Hematopoietic multipotent progenitor cell treated with erythropoietin and hydrocortisone succinate and interleukin-3 and kit ligand, for 15 days (in vitro differentiated cells): ENCODE measurements around the gene RSPO4.
"Not testable (repeated sequence)": the region's sequence is repeated elsewhere in the genome, so short reads cannot be mapped to it uniquely, and the experiment has no call there.

Experiments
- DNase-seq: peaks from one replicate; pipeline ENCODE4 v3.0.0-alpha.2; 2015; ENCODE audit warnings: low spot score

RSPO4 gene

DNA sequence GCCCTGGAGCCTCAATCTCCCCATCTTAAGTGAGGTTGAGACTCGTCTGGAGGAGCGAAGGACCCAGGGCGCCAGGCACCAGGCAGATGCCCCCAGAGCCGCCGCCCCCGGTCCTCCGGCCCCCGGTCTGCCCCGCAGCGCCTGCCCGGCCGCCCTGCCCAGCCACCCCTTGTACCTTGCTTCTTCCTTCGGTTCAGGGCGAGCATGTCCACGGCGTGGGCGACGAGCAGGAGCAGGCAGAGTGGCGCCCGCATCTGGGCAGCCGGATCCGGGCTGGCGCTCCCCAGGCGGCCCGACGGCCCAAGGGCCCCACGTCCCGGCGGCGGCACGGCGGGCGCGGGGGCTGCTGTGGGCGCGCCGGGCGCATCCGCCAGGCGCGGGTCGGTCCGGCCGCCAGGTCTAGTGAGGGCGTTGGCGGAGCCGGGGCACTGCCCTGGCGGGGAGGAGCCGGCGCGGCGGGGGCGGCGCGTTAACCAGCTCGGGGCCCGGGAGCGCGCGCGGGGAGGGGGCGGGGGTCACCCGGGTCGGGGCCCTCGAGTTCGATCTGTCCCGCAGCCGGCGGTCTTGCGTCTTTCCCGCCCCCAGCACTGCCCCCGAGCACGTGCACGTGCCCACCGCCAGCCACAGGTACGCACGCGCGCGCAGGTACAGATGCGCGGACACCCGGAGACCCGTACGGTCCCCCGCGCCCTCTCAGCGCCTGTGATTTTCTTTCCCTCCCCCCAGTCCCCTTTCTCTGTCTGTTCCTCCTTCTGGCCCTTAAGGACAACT, at the start of gene RSPO4:
RSPO4 (minus strand) TSS at position 401 of the 771 bp plus-strand sequence; CDS start at position 254, 147 bp downstream.
- DNase-seq, result no peak

DNA sequence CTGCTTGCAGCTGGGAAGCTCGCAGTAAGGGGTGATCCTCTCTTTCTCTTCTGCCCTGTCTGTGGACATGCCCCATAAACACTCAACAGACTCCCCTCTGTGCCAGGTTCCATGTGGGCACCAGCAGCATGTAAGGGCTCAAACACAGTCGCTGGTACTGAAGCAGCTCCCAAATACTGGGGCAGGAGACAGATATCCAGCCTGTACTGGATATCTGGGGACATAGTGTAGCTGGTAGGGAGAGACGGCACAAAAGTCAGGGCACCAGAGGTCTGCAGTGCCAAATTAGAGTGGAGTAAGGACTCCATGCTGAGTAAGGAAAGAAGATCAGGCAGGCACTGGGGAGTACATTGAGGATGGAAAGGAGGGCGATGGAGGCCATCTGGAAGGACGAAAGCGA, 48.3 kb upstream of the RSPO4 start:
- no peak for DNase-seq

DNA sequence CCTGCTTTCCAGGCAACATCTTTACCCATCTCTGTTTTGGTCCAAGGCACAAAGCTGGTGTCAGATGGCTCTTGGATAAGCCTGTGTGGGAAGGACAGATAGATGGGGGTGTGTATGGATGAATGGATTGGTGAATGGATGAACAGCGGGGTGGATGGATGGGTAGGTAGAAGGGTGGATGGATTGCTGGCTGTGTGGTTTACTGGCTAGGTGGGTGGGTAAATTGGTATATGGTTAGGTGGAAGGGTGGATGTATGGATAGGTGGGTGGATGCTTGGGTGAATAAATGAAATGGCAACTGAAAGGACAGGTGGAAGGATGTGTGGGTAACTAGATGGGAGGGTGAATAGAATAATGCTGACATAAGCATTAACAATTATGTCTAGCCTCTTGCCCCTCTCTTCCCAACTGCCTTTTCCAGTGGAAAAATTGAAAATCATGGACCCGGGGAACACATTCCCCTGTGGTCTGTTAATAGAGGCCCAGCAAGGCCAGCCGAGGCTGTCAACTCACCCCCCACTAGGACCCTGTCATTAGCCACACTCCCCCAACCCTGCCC, 43.8 kb upstream of the RSPO4 start:
- no peak for DNase-seq

DNA sequence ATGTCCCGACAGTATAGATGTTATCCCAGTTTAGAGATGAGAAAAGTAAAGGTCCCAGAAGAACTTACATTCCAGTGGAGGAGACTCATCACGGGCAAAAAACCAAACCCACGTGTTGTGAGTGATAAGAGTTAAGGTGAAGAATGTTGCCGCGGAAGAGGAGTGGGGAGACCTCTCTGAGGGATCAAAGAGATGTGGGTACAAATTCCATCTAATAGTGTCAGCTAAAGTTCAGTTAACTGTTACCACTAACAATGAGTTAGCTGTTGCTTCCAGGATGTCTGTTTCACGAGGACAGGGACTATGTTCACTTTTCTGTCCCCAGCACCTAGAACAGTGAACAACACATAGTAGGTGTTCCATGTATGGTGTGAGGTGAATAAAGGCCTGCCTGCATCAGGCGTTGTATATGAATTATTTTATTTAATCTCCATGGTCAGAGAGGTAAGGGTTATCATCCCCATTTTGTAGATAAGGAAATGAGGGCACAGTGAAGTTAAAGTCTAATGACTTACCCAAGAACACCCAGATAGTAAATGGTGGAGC, 39.8 kb upstream of the RSPO4 start:
- DNase-seq, result no peak

DNA sequence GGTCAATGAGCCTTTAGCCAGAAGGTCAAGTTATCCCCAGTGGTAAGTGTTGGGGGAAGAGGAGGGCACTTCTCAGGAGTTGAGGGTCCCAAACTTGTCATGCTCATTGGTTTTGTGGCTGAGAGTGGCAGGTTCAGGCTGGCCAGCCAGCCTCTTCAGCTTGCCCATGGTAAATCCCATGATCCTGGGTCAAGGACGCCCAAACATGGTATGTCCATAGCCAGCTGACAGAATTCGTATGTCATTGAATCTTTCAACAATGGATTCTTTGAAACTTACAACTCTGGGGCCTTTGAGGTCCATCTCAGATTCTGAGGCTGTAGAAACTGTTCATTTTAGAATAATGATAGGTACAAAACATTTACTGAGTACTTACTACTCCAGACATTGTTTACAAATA, 36.1 kb upstream of the RSPO4 start:
- no peak for DNase-seq

DNA sequence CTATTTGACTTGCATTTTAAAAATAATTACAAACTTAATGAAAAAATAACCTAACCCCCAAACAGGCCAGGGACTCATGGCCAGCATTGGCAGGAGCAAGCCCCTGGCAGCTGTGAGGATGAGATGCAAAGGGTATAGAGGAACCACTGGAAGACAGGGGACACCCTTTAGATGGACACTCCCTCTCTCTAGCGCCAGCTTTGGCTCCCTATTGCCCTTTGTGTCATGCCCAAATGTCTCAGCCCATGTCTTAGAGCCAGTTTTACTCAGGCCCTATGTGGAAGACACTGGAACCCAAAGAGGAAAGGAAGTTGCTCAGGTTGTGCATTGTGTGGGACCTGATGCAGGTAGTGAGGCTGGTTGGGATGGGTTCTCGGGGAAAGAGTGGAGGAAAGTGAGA, 34.9 kb upstream of the RSPO4 start:
- no peak for DNase-seq

DNA sequence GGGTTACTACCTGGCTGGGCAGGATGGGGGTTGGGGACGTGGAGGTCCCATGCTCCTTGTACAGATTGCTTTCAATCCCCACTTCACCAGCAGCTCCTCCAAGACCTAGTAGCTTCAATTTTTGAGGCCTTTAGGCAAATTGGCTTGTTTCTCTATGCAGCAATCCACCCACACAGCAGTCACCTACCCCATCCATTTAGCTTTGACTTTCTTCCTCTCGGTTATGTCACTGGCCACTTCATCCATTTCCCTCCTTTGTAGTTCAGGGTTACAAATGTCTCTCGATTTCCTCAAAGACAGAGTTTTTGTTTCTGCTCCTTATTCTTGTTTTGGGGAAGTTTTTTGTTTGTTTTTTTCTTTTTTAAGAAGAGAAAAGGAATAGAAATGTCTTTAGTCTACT, 33.4 kb upstream of the RSPO4 start:
- no peak for DNase-seq

DNA sequence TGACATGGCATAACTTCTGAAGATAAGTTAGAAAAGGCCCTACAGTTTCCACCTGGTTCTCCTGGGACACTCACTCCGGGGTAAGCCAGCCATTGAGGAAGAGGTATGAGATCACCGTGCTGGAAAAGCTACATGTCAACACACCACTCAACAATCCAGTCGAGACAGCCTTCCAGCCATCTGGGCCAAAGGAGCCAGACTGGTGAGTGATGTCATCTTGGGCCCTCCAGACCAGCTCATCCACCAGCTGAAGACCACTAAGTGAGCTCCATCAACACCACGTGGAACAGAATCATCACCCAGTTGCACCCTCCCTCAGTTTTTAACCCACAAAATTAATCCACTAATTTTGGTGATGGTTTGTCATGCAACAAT, 32.3 kb upstream of the RSPO4 start:
- DNase-seq, result no peak

DNA sequence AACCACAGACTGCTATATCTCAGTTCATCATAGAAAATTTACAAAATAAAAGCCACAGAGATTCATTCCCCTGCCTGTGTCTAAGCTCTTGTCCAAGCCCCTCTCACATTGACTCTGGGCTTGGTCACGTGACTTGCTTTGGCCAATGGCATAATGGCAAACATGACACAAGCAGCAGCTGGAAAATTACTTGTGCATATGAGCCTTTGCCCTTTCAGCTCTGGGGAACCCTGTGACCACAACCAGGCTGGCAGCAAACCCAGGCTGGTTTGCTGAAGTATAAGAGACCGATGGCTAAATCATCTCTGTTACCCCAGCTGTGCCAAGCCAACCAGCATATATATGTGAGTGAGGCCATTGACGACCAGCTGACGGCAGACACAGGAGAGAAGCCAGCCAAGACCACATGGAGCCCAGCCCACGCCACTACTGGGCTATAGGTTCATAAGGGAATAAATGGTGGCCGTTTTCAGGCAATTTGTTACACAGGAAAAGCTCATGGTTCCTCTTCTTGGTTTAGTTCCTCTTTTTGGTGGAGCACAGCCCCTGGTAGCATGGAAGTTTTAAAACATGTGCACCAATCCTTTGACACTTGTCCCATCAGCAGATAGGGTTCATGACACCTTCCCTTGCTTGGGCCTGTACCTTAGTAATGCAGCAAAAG, 31.8 kb upstream of the RSPO4 start:
- DNase-seq, result no peak

DNA sequence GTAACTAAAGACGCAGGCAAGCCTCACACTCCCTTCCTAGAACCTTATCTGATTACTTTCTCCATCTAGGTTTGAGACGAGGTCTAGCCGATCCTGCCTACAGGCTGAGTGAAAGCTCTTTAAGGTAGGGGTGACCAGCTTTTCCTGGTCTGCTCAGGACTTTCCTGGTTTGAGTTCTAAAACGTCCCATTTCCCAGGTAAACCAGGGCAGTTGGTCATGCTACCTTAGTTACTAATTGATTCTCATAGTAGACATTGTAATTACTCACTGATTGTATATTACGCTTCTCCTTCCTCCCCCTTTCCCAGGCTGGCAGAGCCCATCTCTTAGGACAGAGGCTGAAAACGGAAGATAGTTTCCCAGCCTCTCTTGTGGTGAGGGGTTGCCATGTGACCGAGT, 27.9 kb upstream of the RSPO4 start:
- DNase-seq, result no peak

DNA sequence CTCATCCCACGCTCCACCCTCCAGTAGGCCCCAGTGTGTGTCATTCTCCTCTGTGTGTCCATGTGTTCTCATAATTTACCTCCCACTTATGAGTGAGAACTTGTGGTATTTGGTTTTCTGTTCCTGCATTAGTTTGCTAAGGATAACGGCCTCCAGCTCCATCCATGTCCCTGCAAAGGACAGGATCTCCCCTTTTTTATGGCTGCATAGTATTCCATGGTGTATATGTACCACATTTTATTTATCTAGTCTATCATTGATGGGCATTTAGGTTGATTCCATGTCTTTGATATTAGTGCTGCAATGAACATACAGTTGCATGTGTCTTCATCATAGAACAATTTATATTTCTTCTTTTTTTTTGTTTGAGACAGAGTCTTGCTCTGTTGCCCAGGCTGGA, 24.1 kb upstream of the RSPO4 start:
- not testable (repeated sequence) for DNase-seq

DNA sequence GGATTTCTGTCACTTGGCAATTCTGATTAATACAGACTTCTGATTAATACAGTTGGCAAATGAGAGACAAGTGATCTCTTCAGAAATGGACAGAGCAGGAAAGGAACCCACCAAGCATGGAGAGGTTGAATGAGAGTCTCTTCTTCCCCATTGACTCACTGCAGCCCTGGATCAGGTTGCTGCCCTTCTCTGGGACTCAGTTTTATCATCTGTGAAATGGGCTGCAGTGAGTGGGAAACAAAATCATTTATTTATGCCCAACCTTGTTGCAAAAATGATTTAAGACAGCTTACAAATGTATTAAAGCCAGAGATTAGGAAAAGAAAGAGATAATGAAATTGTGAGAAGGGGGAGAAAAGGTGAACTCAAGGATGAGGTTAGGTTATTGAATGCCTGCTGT, 20.8 kb upstream of the RSPO4 start:
- DNase-seq, result no peak

DNA sequence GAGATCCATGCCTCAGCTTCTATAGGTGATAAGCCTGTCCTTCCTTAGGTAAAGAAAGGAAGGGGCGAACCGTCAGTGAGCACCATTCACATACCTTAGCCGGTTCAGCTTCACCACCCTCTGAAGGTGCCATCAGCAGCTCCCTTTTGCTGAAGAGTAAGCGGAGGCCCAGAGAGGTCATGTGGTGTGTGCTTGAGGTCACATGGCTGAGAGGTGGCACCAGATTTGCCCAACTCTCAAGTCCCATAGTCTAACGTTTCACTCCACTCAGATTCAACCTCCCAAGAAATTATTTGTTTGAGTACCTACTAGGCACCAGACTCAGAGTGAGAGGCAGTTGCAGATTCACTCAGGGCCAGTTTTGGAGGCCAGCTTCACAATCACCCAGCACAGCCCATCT, 18.5 kb upstream of the RSPO4 start:
- DNase-seq, result no peak

DNA sequence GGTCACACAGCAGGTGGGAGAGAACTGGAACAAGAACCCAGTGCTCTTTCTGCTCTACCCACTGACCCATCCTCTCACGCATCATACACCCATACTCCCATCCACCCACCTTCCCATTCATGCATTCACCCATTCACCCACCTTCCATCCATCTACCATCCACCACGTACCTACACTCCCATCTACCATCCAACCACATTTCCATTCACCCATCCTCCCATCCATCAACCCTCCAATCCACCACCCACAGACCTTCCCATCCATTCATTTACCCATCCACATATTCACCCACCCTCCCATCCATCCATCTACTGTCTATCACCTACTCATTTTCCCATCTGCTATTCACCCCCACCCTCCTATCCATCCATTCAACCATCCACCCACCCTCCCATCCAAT, 17.2 kb upstream of the RSPO4 start:
- DNase-seq, result no peak

DNA sequence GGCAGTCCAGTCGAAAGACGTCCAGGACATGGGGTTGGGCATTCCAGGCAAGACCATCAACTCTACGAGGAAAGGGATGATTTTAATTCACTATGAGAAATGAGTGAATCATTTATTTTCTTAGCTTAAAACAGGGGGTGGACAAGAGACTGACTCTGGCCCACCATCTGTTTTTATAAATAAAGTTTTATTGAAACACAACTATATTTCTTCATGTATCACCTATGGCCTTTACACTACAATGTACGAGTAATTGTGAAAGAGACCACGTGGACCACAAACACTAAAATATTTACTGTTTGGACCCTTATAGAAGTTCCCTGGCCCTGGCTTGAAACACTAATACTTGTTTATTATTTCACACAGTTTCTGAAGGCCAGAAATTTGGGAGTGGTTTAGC, 15.6 kb upstream of the RSPO4 start:
- DNase-seq, result no peak

DNA sequence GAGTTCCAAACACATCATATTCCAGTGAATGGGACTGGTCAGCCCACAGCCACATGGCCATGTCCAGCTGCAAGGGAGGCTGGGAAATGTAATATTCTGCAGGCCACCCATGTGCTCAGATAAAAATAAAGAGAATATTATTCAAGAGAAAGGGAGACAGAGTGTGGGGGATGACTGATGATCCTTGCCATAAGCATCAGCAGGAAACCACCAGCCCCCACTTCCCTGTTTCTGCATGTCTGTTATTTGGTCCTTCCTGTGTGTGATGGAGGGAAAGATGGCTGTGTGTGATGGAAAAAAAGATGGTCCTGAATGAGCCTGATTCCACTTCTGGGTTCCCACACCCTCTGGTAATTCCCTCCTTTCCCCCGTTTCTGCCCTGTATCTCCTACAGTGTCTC, 13.1 kb upstream of the RSPO4 start:
- DNase-seq, result no peak

DNA sequence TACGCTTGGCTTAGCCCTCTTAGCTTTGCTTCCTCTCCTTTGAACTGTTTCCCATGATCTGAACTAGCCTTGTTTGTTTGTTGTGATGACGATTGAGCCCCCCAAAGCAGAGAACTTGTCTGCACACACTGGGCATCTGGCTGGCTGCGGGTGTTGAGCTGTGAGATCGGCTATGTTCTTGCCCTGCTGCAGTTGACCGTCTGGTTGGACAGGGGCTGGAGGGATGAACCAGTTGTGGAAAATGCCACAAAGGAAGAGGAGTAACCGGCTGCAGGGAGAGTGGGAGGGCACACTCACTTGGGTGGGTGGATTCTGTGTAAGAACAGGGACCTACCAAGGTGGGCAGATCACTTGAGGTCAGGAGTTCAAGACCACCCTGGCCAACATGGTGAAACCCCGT, 12.4 kb upstream of the RSPO4 start:
- no peak for DNase-seq

DNA sequence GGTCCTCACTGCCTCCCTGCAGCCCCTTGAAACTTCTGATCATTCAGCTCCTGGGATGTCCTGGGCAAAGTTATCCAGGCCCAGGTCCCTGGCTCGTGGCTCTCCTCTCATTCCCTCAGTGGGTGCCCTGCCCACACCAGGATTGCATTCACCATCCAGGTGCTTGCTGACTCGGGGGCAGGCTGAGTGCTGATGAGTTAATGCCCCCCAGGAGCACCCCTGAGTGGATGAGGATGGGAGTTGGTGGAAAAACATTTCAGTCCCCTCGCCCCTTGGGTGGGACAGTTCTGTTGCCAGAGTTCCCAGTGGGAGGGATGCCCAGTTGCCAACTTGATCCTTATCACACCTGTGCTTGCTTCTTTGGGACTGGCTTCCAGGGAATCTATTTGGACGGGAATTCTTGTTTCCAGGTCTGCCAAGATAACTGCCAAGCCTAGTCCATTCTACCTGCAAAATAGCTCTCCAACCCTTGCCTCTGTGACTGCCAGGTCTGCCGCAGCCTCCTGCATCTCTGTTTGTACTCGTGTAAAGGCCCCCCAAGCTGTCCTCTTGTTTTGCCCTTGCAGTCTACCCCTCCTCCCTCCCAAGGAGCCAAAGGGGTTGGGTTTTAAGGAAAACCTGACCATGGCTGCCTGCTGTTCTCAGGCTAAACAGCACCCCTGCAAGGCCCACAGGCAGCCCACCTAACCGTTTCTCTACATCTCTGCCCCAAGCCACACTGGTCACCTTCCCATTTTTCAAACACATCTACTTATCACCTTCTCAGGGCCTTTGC, 11.6 kb upstream of the RSPO4 start:
- DNase-seq, result no peak

DNA sequence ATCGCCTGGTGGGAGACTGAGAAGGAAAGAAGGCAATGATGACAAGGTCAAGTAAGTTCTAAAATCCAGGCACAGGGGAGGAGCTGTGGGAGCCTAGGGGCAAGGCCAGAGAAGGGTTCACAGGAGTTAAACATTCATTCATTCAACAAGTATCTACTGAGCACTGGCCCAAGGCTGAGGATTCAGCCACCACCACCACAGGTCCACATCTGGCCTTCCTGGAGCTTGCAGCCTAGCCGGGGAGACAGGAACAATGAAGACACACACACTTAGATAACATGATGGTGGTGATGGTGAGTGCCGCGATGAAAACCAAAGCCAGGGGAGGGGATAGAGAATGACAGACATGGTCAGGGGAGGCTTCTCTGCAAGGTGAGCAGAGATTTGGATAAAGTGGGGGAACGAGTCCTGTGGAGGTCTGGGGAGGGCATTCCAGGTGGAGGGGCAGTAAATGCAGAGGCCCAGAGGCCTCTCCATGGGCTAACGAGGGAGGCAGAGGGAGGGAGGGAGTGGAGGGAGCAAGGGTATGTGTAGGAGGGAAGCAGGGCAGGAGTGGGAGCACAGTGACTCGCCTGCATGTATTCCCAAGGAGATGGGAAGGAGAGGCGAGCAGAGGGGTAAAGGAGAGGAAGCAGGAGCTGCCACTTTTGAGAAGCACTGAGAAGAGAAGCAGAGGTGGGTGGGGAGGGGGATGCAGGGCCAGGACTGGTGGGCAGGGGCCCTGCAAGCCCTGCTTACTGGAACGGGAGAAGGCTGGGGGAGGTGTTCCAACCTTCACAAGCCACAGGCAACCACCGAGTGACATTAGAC, 10.5 kb upstream of the RSPO4 start:
- DNase-seq, result no peak

DNA sequence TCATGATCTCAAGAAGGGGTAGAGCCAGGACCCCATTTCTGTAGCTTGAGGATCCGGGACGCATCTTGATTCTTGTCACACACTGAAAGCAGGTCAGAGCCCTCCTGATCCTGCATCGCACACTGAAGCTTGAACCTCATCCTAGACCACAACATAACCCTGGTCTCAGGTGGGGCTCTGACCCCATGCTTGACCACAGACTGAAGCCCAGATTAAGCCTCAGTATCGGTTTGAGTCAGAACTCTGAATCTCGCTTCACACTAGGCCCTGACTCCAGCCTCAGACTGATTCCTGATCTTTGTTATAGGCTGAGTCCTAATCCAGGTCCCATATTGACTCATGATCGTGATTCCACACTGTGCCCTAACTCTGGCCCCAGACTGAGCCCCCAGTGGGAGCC, 8.5 kb upstream of the RSPO4 start:
- DNase-seq, result no peak

DNA sequence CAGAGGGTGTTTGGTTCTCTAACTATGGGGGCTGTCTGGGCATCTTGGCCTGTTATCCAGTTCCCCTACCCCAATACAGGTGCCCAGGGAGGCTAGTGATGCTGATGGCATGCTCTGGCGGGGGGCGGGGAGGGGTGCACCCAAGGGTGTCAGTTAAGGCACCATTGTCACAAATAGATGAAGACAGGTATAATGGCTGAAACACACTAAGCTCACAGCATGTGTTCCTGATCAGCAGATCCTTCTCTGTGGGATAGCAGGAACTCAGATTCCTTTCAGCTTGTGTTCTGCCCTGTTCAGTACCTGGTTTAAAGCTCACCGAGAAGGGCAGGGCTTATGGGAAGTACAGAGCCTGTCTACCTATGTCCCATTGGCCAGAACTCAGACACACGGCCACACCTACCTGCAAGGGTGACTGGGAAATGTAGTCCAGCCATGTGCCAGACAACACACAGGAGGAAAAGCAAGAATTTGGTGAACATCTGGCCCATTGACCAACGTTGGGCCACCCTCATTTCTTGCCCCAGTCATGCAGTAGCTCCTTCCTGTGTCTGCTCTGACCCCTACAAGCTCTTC, 3.4 kb upstream of the RSPO4 start:
- DNase-seq, result peak; percentile 4
